MM.1S (cell line): ENCODE results near the gene CFL2.

ENCODE experiments used
- DNase-seq: peaks from one replicate; pipeline ENCODE4 v3.0.0-alpha.2; 2015
- H2AFZ ChIP-seq: fragments of 300-600 bp; sonication (generic); 2 replicates; pipeline ENCODE4 v1.6.0; 2016; ENCODE audit warnings: antibody characterized with exemption, low read length
- H3F3A ChIP-seq: fragments of 300-600 bp; sonication (generic); 2 replicates; pipeline ENCODE4 v1.6.1; 2016; ENCODE audit warnings: mild to moderate bottlenecking, antibody characterized with exemption, low read length, moderate library complexity, mixed read lengths; ENCODE audit not compliant: insufficient read depth
- H3K27ac ChIP-seq: fragments of 300-600 bp; sonication (generic); 2 replicates; pipeline ENCODE4 v1.5.1; 2016; ENCODE audit warnings: mild to moderate bottlenecking, low read length
- H3K27me3 ChIP-seq: fragments of 300-600 bp; sonication (generic); replicated peaks from 2 replicates; pipeline ENCODE4 v1.6.0; 2016; ENCODE audit warnings: low read length; ENCODE audit not compliant: insufficient read depth
- H3K36me3 ChIP-seq: fragments of 300-600 bp; sonication (generic); replicated peaks from 2 replicates; pipeline ENCODE4 v1.6.1; 2016; ENCODE audit warnings: mild to moderate bottlenecking, low read length, mixed read lengths; ENCODE audit not compliant: insufficient read depth
- H3K4me1 ChIP-seq: fragments of 300-600 bp; sonication (generic); 2 replicates; pipeline ENCODE4 v1.6.1; 2016; ENCODE audit warnings: low read length, mixed read lengths
- H3K4me2 ChIP-seq: fragments of 300-600 bp; sonication (generic); 2 replicates; pipeline ENCODE4 v1.6.0; 2016; ENCODE audit warnings: low read depth, low read length
- H3K4me3 ChIP-seq: fragments of 300-600 bp; sonication (generic); 2 replicates; pipeline ENCODE4 v1.5.1; 2016; ENCODE audit warnings: low read length, mixed read lengths
- H3K79me2 ChIP-seq: fragments of 300-600 bp; sonication (generic); 2 replicates; pipeline ENCODE4 v1.6.1; 2016; ENCODE audit warnings: mixed run types, low read length, mixed read lengths
- H3K9ac ChIP-seq: fragments of 300-600 bp; sonication (generic); 2 replicates; pipeline ENCODE4 v1.6.1; 2016; ENCODE audit warnings: low read length, mixed read lengths
- H3K9me2 ChIP-seq: fragments of 300-600 bp; sonication (generic); replicated peaks from 2 replicates; pipeline ENCODE4 v1.6.1; 2016; ENCODE audit warnings: mild to moderate bottlenecking, low read length, mixed read lengths; ENCODE audit not compliant: insufficient read depth
- H3K9me3 ChIP-seq: fragments of 300-600 bp; sonication (generic); replicated peaks from 2 replicates; pipeline ENCODE4 v1.6.1; 2016; ENCODE audit warnings: mild to moderate bottlenecking, low read length, mixed read lengths; ENCODE audit not compliant: insufficient read depth
- H4K20me1 ChIP-seq: fragments of 300-600 bp; sonication (generic); 2 replicates; pipeline ENCODE4 v1.6.1; 2016; ENCODE audit warnings: mild to moderate bottlenecking, low read length, moderate library complexity, mixed read lengths; ENCODE audit not compliant: insufficient read depth
- CTCF ChIP-seq: fragments of 300-600 bp; sonication (generic); IDR thresholded peaks from 2 replicates; pipeline ENCODE4 v1.5.1; 2016; ENCODE audit warnings: antibody characterized with exemption, low read length, mixed read lengths
- EZH2 ChIP-seq: fragments of 300-600 bp; sonication (generic); optimal IDR thresholded peaks from 2 replicates; pipeline ENCODE3; 2017; ENCODE audit warnings: low read depth, mild to moderate bottlenecking, antibody characterized with exemption, low read length, mixed read lengths
- EZH2phosphoT487 ChIP-seq: fragments of 300-600 bp; sonication (generic); IDR thresholded peaks from 2 replicates; pipeline ENCODE4 v1.6.1; 2018; ENCODE audit warnings: antibody characterized with exemption, low read length

The CFL2 gene

GRCh38 chr14:34678735-34679134, 35.7 kb downstream of the CFL2 start:
- Histone ChIP-seq H4K20me1 (no peaks in the 10 kb centered on the region), H3F3A (no peaks in the 10 kb centered on the region), H3K4me3 (no peak overlapping the region), H3K9ac (no peak overlapping the region), H3K36me3 (no peaks in the 10 kb centered on the region), H3K9me3 (no peaks in the 10 kb centered on the region), H3K4me2 (no peak overlapping the region), H3K79me2 (no peaks in the 10 kb centered on the region), H3K27ac (no peak overlapping the region), H3K27me3 (no peaks in the 10 kb centered on the region), H3K4me1 (no peaks in the 10 kb centered on the region), H3K9me2 (no peaks in the 10 kb centered on the region), H2AFZ (no peak overlapping the region)
- no peak for TF ChIP-seq CTCF
- TF ChIP-seq EZH2 = no peak
- TF ChIP-seq EZH2phosphoT487 = no peak
- no peak for DNase-seq

GRCh38 chr14:34678306-34678705, 36.1 kb downstream of the CFL2 start:
- Histone ChIP-seq H3K9me2 (no peaks in the 10 kb centered on the region), H3K4me2 (no peak overlapping the region), H3K27ac (no peak overlapping the region)

GRCh38 chr14:34676516-34677211, 37.7 kb downstream of the CFL2 start:
- no peak for TF ChIP-seq CTCF
- TF ChIP-seq EZH2phosphoT487 = no peak
- no peak for TF ChIP-seq EZH2
- Histone ChIP-seq H3K27me3 (no peaks in the 10 kb centered on the region), H3K36me3 (no peaks in the 10 kb centered on the region), H3K9ac (no peak overlapping the region), H3K4me3 (no peak overlapping the region), H3K9me3 (no peaks in the 10 kb centered on the region), H3K27ac (no peak overlapping the region), H3K4me1 (no peaks in the 10 kb centered on the region), H3K79me2 (no peaks in the 10 kb centered on the region), H3K9me2 (no peaks in the 10 kb centered on the region), H3K4me2 (no peak overlapping the region), H4K20me1 (no peaks in the 10 kb centered on the region), H2AFZ (no peak overlapping the region), H3F3A (no peaks in the 10 kb centered on the region)
- no peak for DNase-seq

More at GRCh38 chr14:34678306-34678705, 36.1 kb downstream of the CFL2 start:
- H3K4me1 ChIP-seq = no peaks in the 10 kb centered on the region
- no peak for DNase-seq
- H3K9me3 ChIP-seq = no peaks in the 10 kb centered on the region
- H3K4me3 ChIP-seq = no peak overlapping the region
- no peak for TF ChIP-seq EZH2
- TF ChIP-seq CTCF = no peak
- no peak for TF ChIP-seq EZH2phosphoT487
- no peak overlapping the region for H2AFZ ChIP-seq
- H3K79me2 ChIP-seq = no peaks in the 10 kb centered on the region
- no peaks in the 10 kb centered on the region for H3F3A ChIP-seq
- no peaks in the 10 kb centered on the region for H3K36me3 ChIP-seq
- H4K20me1 ChIP-seq = no peaks in the 10 kb centered on the region
- no peak overlapping the region for H3K9ac ChIP-seq
- no peaks in the 10 kb centered on the region for H3K27me3 ChIP-seq
